ENCODE results near the gene CNTNAP2.
"Not testable (repeated sequence)": the region's sequence is repeated elsewhere in the genome, so short reads cannot be mapped to it uniquely, and the experiment has no call there.

CNTNAP2 gene

GRCh38 chr7:147731311-147731710, 1614.7 kb downstream of the CNTNAP2 start:
- DNase-seq (ENCODE audit: low read depth in 2 of 2): no peak

GRCh38 chr7:147737559-147738214, 1621.1 kb downstream of the CNTNAP2 start:
- DNase-seq (ENCODE audit: low read depth in 2 of 2): not testable (repeated sequence)

DNA sequence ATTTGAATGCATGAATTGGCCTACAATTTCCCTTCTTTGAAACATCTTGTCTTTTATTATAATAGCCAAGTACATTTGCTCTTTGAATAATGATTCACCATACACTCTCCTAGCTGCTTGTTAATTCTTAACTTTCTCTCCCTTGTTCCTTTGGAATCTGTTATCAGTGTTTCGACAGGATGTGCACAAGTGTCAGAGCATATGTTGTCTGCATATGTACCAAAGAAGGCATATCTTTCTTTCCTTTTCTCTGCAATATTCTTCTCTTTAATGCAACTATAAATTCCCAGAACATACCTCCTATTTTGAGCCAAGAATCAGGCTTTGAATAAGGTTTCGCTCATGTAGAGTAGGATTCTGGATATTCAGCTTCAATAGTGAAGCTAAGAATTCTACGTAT, 1625.7 kb downstream of the CNTNAP2 start:
- no peak for DNase-seq (ENCODE audit: low read depth in 2 of 2)

GRCh38 chr7:147756300-147756699, 1639.7 kb downstream of the CNTNAP2 start:
- DNase-seq (ENCODE audit: low read depth in 2 of 2): no peak

- no peak for DNase-seq (ENCODE audit: low read depth in 2 of 2)
Observed at GRCh38 chr7:147759327-147759943, 1642.8 kb downstream of the CNTNAP2 start.

GRCh38 chr7:147765301-147765700, 1648.7 kb downstream of the CNTNAP2 start:
- no peak for DNase-seq (ENCODE audit: low read depth in 2 of 2)

DNA sequence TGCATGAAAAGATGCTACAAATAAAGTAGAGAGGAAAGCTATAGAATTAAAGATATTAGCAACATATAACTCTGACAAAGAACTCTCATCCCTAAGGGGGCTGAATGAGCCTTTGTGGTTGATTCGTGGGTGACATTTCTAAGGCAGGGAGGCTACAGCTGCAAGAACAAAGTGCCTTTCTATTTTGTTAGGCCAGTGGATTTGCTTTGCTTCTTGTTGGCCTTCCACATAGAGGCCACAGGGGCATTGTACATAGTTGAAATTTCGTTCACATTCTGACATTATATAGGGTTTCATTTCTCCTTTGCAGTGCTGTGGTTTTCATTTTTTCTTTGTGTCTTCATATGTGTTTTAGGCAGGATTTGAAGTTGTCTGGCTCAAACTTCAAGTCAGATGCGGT, 1654.7 kb downstream of the CNTNAP2 start:
- DNase-seq (ENCODE audit: low read depth in 2 of 2): no peak

- DNase-seq (ENCODE audit: low read depth in 2 of 2): no peak
Observed at GRCh38 chr7:147774461-147774860, 1657.9 kb downstream of the CNTNAP2 start.

DNA sequence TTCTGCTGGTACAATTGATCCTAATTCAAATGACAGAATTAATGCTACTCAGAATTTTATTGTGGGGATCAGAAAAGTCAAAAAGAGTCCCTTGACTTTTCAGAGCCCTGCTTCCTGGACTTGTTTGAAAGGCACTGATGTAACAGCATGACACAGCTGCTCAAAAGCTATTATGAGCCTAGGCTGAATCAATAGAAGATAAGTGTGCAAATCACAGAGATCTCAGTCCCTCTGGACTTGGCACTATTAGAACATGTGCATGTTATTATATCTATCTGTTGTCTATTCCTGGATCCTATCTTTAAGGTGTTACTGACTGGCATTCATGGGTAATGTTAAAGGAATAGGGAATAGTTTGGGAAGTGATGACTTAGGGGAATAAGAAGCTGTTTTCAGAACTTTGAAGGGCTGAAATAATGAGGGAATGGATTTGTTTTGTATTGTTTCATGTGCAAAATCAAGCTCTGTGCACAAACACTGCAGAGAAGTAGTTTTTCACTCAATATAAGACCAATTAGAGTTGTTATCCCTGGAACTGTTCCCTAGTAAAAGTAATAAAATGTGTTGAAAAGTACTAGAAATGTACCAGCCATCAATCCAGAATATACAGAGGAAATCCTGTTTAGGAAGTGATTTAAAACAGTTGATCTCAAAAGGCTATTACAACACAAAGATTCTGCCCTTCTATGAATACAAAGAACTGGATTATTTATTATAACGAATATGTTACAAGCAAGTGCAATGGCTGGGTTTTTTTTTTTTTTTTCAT, 1659.1 kb downstream of the CNTNAP2 start:
- no peak for DNase-seq (ENCODE audit: low read depth in 2 of 2)

GRCh38 chr7:147777309-147777708, 1660.7 kb downstream of the CNTNAP2 start:
- no peak for DNase-seq (ENCODE audit: low read depth in 2 of 2)

GRCh38 chr7:147779949-147780348, 1663.3 kb downstream of the CNTNAP2 start:
- DNase-seq (ENCODE audit: low read depth in 2 of 2): no peak

- DNase-seq (ENCODE audit: low read depth in 2 of 2): no peak
Observed at GRCh38 chr7:147796581-147796980, 1680.0 kb downstream of the CNTNAP2 start.

DNA sequence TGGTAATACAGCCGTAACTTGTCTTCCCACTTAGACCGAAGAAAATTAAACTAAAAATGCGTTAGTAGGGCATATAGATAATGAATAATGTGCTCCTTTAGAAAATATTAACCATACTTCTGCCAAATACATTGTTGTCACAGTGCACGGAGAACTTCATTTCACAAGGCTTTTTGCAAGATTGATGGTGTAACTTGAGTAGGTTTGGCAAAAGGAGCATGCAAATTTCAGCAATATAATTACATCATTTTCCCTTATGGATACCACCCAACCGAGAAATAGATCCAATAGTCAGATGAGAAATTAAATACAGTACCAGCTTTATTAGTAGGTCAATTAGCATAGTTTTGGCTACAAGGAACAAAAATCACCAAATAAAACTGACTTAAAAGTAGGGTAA, 1681.4 kb downstream of the CNTNAP2 start:
- DNase-seq (ENCODE audit: low read depth in 2 of 2): no peak

- DNase-seq (ENCODE audit: low read depth in 2 of 2): not testable (repeated sequence)
Observed at GRCh38 chr7:147801762-147802161, 1685.2 kb downstream of the CNTNAP2 start.

DNA sequence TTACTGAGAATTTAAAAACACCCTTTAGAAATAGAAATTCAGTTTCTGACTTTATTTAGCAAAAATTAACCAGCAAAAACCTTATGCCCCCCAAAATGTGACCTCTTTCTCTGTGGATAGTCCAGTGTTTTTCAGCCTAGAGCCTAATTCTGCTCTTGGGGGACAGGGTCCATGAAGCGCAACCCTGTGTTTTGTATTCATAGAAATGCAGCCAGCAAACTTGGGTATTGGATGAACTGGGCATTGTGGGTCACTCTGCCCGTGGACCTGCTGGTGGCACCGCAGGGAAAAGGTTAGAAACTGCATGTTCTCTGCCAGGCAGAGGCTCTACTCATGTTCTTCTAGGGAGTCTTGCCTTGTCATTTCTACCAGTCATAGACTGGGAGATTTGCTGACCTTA, 1686.5 kb downstream of the CNTNAP2 start:
- DNase-seq (ENCODE audit: low read depth in 2 of 2): no peak

GRCh38 chr7:147803606-147804005, 1687.0 kb downstream of the CNTNAP2 start:
- DNase-seq (ENCODE audit: low read depth in 2 of 2): no peak

- no peak for DNase-seq (ENCODE audit: low read depth in 2 of 2)
Observed at GRCh38 chr7:147804032-147804431, 1687.4 kb downstream of the CNTNAP2 start.

- DNase-seq (ENCODE audit: low read depth in 2 of 2): no peak
Observed at GRCh38 chr7:147805996-147806576, 1689.5 kb downstream of the CNTNAP2 start.

DNA sequence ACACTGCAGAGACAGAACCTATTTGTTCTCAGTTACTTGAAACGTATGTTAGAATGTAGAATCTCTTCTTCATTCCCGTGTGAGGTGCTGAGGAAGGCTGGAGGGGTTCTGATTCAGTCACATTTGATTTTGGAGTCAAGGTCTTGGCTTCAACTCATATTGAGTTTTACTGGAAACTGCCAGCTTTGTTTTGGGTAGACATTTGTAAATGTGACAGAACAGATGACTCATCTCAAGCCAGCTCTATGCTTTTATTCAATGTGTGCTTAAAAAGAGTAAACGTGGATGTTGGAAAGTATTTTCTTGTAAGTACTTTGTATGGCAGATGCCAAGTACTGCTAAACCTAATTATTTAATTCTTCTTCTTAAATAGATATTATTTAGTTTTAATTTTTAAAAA, 1693.2 kb downstream of the CNTNAP2 start:
- no peak for DNase-seq (ENCODE audit: low read depth in 2 of 2)

GRCh38 chr7:147810269-147810668, 1693.7 kb downstream of the CNTNAP2 start:
- no peak for DNase-seq (ENCODE audit: low read depth in 2 of 2)

GRCh38 chr7:147811923-147812322, 1695.3 kb downstream of the CNTNAP2 start:
- DNase-seq (ENCODE audit: low read depth in 2 of 2): no peak

DNA sequence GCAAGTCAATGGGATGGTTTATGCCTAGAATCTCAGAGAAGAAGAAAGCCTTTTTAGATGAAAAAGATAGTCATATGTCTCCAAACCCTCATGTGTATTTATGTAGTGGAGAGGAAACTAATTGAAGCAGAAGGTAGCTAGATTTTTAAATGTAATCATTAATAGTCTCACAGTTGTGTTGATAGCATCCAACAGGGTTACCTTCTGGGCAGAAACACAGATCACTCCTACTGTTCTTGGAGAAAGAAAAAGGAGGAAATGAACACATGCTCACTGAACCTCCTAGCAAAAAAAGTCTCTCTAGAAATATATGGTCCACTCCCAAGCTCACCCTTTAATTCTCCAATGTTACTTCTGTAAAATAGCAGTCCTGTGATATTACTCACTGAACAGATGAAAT, 1696.7 kb downstream of the CNTNAP2 start:
- no peak for DNase-seq (ENCODE audit: low read depth in 2 of 2)

DNA sequence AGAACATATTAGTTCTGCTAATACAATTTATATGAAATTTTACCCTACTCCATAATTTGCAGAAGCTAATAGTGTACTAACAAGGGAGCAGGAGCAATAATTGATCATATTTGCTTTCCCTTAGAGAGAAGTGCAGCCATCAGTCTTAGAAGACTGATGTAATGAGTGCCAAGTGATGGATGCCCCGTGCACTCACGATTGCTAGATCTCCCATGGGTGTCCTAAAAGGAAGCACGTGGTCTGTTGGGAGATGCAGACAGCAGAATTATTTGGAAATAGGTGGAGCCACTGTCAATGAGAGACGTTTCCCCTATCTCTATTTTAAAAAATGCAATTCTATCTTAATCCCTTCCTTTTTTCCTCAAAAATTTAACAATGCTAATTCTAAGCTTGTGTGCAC, 1701.7 kb downstream of the CNTNAP2 start:
- no peak for DNase-seq (ENCODE audit: low read depth in 2 of 2)

All from activated CD4-positive, alpha-beta T cell treated with anti-CD3 and anti-CD28 coated beads for 24 hours (primary cell).